H1 (cell line): ENCODE results near the gene GRM8. TPM values are rescaled to one million over a fixed set of nuclear protein-coding genes. Genes with fewer than 3 reads are reported as not detected.

ENCODE experiments used
- CTCF ChIA-PET: fragments of 300-600 bp; sonication (Branson Sonifier 250); formaldehyde crosslinking; loops from one replicate; lab custom pipeline; 2021; ENCODE audit not compliant: partially characterized antibody; lab: Charles Lee
- POLR2A ChIA-PET: fragments of 300-600 bp; sonication (Branson Sonifier 250); formaldehyde crosslinking; loops from one replicate; lab custom pipeline; 2021; ENCODE audit warnings: inconsistent platforms; ENCODE audit not compliant: partially characterized antibody; lab: Charles Lee
- DNase-seq, 2 experiments: peaks; one replicate each; pipeline versions ENCODE4 v3.0.0 to v3.0.0-alpha.2; 2010 to 2022; ENCODE audit warnings: low spot score in 2 of 2, low read depth in 1 of 2, mixed read lengths in 1 of 2
- FAIRE-seq: peaks from 2 replicates; lab custom pipeline; 2011; peaks lifted over from hg19 to GRCh38; lab: Jason Lieb, UNC
- H2AFZ ChIP-seq: 2 replicates; pipeline ENCODE4 v1.8.1; 2012; ENCODE audit warnings: low read length, inconsistent platforms
- H2AK5ac ChIP-seq: 2 replicates; pipeline ENCODE4 v1.6.1; 2013; ENCODE audit warnings: low read depth, low read length
- H2BK120ac ChIP-seq: replicated peaks from 2 replicates; pipeline ENCODE3; 2013; ENCODE audit warnings: low read depth, low read length, inconsistent platforms
- H2BK12ac ChIP-seq: 2 replicates; pipeline ENCODE4 v1.6.1; 2013; ENCODE audit warnings: low read depth, low read length
- H2BK15ac ChIP-seq: 2 replicates; pipeline ENCODE4 v1.6.1; 2013; ENCODE audit warnings: low read length
- H2BK20ac ChIP-seq: 2 replicates; pipeline ENCODE4 v1.6.1; 2013; ENCODE audit warnings: low read length
- H2BK5ac ChIP-seq: 2 replicates; pipeline ENCODE4 v1.6.1; 2013; ENCODE audit warnings: low read depth, low read length
- H3K14ac ChIP-seq: 2 replicates; pipeline ENCODE4 v1.6.1; 2013; ENCODE audit warnings: inconsistent platforms; ENCODE audit not compliant: insufficient read length
- H3K18ac ChIP-seq: 2 replicates; pipeline ENCODE4 v1.6.1; 2013; ENCODE audit warnings: low read length; ENCODE audit errors: extremely low read depth
- H3K23ac ChIP-seq: 2 replicates; pipeline ENCODE4 v1.6.1; 2013; ENCODE audit warnings: inconsistent platforms; ENCODE audit not compliant: insufficient read length
- H3K23me2 ChIP-seq: 2 replicates; pipeline ENCODE4 v1.6.1; 2013; ENCODE audit warnings: low read depth, low read length
- H3K27ac ChIP-seq: 2 replicates; pipeline ENCODE4 v1.6.1; 2011; ENCODE audit warnings: low read depth, low read length, inconsistent platforms
- H3K27me3 ChIP-seq, 4 experiments: replicated peaks in 1 of 4; 1 replicate in 1 of 4; 2 replicates in 3 of 4; pipeline versions ENCODE4 v1.6.1 to v1.8.1; 2011 to 2013; ENCODE audit warnings: low read length in 3 of 4, mild to moderate bottlenecking in 3 of 4, inconsistent platforms in 2 of 4, mixed read lengths in 2 of 4, moderate library complexity in 1 of 4; ENCODE audit not compliant: control insufficient read depth in 3 of 4, insufficient read depth in 3 of 4; ENCODE audit errors: extremely low read depth in 1 of 4
- H3K36me3 ChIP-seq, 4 experiments: 2 replicates each; pipeline versions ENCODE4 v1.6.1 to v1.8.1; 2011 to 2013; ENCODE audit warnings: mild to moderate bottlenecking in 4 of 4, low read length in 3 of 4, moderate library complexity in 2 of 4, control low read depth in 1 of 4, inconsistent platforms in 1 of 4; ENCODE audit not compliant: insufficient read depth in 4 of 4, control insufficient read depth in 2 of 4
- H3K4ac ChIP-seq: replicated peaks from 2 replicates; pipeline ENCODE3; 2013; ENCODE audit warnings: low read length, low read depth, mixed read lengths, inconsistent platforms; ENCODE audit not compliant: insufficient read length
- H3K4me1 ChIP-seq, 4 experiments: replicated peaks in 1 of 4; 1 replicate in 1 of 4; 2 replicates in 3 of 4; pipeline versions ENCODE4 v1.6.1 to v1.8.1; 2011 to 2013; ENCODE audit warnings: low read length in 3 of 4, inconsistent platforms in 2 of 4, mixed read lengths in 1 of 4; ENCODE audit not compliant: insufficient read depth in 4 of 4, control insufficient read depth in 3 of 4
- H3K4me2 ChIP-seq, 2 experiments: 2 replicates each; pipeline versions ENCODE4 v1.6.1 to v1.8.1; 2011 to 2013; ENCODE audit warnings: low read depth in 2 of 2, low read length in 2 of 2, control low read depth in 1 of 2, inconsistent platforms in 1 of 2, mild to moderate bottlenecking in 1 of 2; ENCODE audit not compliant: insufficient read depth in 1 of 2
- H3K4me3 ChIP-seq, 4 experiments: fragments of 200-600, 300-600 bp in 1 of 4; sonication (generic), shearing (Covaris generic), sonication (Bioruptor Twin) in 1 of 4; 2 replicates each; pipeline versions ENCODE4 v1.5.1 to v1.8.1; 2011 to 2016; ENCODE audit warnings: low read length in 4 of 4, low read depth in 3 of 4, control low read depth in 2 of 4, inconsistent platforms in 2 of 4, mild to moderate bottlenecking in 2 of 4, mixed read lengths in 1 of 4, moderate library complexity in 1 of 4; ENCODE audit not compliant: insufficient read depth in 2 of 4; ENCODE audit errors: extremely low read depth in 1 of 4
- H3K56ac ChIP-seq: replicated peaks from 2 replicates; pipeline ENCODE3; 2013; ENCODE audit warnings: low read depth, mild to moderate bottlenecking, mixed read lengths, low read length, inconsistent platforms; ENCODE audit not compliant: insufficient read length
- H3K79me1 ChIP-seq: 2 replicates; pipeline ENCODE4 v1.6.1; 2013; ENCODE audit warnings: low read depth, low read length, control low read depth
- H3K79me2 ChIP-seq, 2 experiments: 2 replicates each; pipeline versions ENCODE4 v1.6.1 to v1.8.1; 2012 to 2013; ENCODE audit warnings: low read length in 2 of 2, mild to moderate bottlenecking in 2 of 2, inconsistent platforms in 1 of 2; ENCODE audit not compliant: insufficient read depth in 2 of 2, control insufficient read depth in 1 of 2
- H3K9ac ChIP-seq, 4 experiments: replicated peaks in 1 of 4; 1 replicate in 1 of 4; 2 replicates in 3 of 4; pipeline versions ENCODE4 v1.6.1 to v1.8.1; 2011 to 2013; ENCODE audit warnings: low read depth in 3 of 4, low read length in 3 of 4, control low read depth in 2 of 4, mild to moderate bottlenecking in 2 of 4, moderate library complexity in 2 of 4, inconsistent platforms in 1 of 4; ENCODE audit errors: extremely low read depth in 1 of 4
- H3K9me3 ChIP-seq, 2 experiments: 2 replicates each; pipeline versions ENCODE4 v1.6.1 to v1.8.1; 2012 to 2013; ENCODE audit warnings: mild to moderate bottlenecking in 2 of 2, moderate library complexity in 2 of 2, control low read depth in 1 of 2, inconsistent platforms in 1 of 2, low read depth in 1 of 2, low read length in 1 of 2, mixed read lengths in 1 of 2; ENCODE audit not compliant: insufficient read depth in 2 of 2
- H4K20me1 ChIP-seq, 2 experiments: replicated peaks in 1 of 2; 2 replicates each; pipeline versions ENCODE3 to v1.8.1; 2011 to 2013; ENCODE audit warnings: inconsistent platforms in 2 of 2, low read length in 2 of 2, mild to moderate bottlenecking in 1 of 2; ENCODE audit not compliant: insufficient read depth in 2 of 2, control insufficient read depth in 1 of 2
- H4K5ac ChIP-seq: 2 replicates; pipeline ENCODE4 v1.6.1; 2013; ENCODE audit warnings: low read length, low read depth, mixed read lengths, inconsistent platforms; ENCODE audit not compliant: insufficient read length
- H4K8ac ChIP-seq: 2 replicates; pipeline ENCODE4 v1.8.0; 2013; ENCODE audit warnings: mild to moderate bottlenecking, moderate library complexity, low read length, inconsistent platforms; ENCODE audit not compliant: insufficient read depth; ENCODE audit errors: extremely low read depth
- H4K91ac ChIP-seq: replicated peaks from 2 replicates; pipeline ENCODE3; 2013; ENCODE audit warnings: low read length, mixed read lengths, inconsistent platforms; ENCODE audit not compliant: insufficient read length
- KDM4A ChIP-seq: IDR thresholded peaks from one replicate; pipeline ENCODE4 v1.7.1; 2012; ENCODE audit warnings: low read depth, mild to moderate bottlenecking, moderate library complexity, low read length, inconsistent platforms; ENCODE audit not compliant: severe bottlenecking
- RNF2 ChIP-seq: fragments of 200-900, 300-1000 bp; sonication (generic); IDR thresholded peaks from 2 replicates; pipeline ENCODE4 v1.7.1; 2016; ENCODE audit warnings: borderline replicate concordance, low read depth, mild to moderate bottlenecking, antibody characterized with exemption, low read length; ENCODE audit not compliant: poor library complexity, severe bottlenecking; ENCODE audit errors: missing control alignments
- WGBS, 2 experiments: shearing (Covaris generic) in 1 of 2; methylation state at CpG; one replicate each; pipeline versions ENCODE4 v1.1.6 to v1.1.7; 2013 to 2015; ENCODE audit warnings: low lambda C conversion rate in 2 of 2, mixed read lengths in 2 of 2, inconsistent platforms in 1 of 2, low coverage in 1 of 2, missing lambda C conversion rate in 1 of 2; ENCODE audit not compliant: insufficient replicate concordance in 2 of 2, insufficient coverage in 1 of 2, insufficient read length in 1 of 2; ENCODE audit errors: extremely low coverage in 1 of 2, missing lambda C conversion rate in 1 of 2; 5-methylcytosine and 5-hydroxymethylcytosine counted together
- polyA plus RNA-seq, 7 experiments: library from polyadenylated mRNA; depleted of rRNA in 3 of 7; stranded (reverse) in 5 of 7; unstranded in 2 of 7; fragments of >200 nt in 5 of 7; fragments of 200-250 nt in 2 of 7; gene quantifications; 1 replicate in 5 of 7; 2 replicates in 1 of 7; 4 replicates in 1 of 7; pipeline versions ENCODE4 v1.2.1 to v1.2.3, GENCODE V29; 2011 to 2013; ENCODE audit warnings: missing spikeins in 2 of 7, mixed read lengths in 2 of 7
- total RNA-seq: library from RNA; stranded (reverse); fragmentation: NEBNext Ultra II Directional; extraction: Animal tissue kit (Norgen Biotek cat#: 25700); gene quantifications from 2 replicates; pipeline ENCODE4 v1.2.1, GENCODE V29; 2021

GRM8 gene
- total and polyA plus RNA-seq, 2 of the 8 experiments (the other 6 are each of a cell fraction or from before 2014, with no cell fraction given): 2.6 to 2.8 TPM

GRCh38 chr7:127151379-127151778 lies 101.4 kb downstream of the GRM8 start:
- no peak for TF ChIP-seq RNF2
- no peak for TF ChIP-seq KDM4A
- Histone ChIP-seq H2BK5ac (no peak overlapping the region), H2BK120ac (no peak overlapping the region), H3K9me3 (no peaks in the 10 kb centered on the region), H3K4me1 (no peaks in the 10 kb centered on the region), H2BK12ac (no peak overlapping the region), H3K56ac (no peak overlapping the region), H4K20me1 (no peaks in the 10 kb centered on the region), H3K36me3 (no peaks in the 10 kb centered on the region), H3K4me2 (no peak overlapping the region), H2BK20ac (no peak overlapping the region), H4K91ac (no peak overlapping the region), H3K4me3 (no peak overlapping the region), H3K18ac (no peak overlapping the region), H2BK15ac (no peak overlapping the region), H4K5ac (no peak overlapping the region), H3K27me3 (peaks cover 0 to 1% (median 0%) of the 10 kb centered on the region in 4 experiments; a peak in 1 of 7 replicates), H3K23me2 (no peaks in the 10 kb centered on the region), H3K23ac (no peak overlapping the region), H4K8ac (no peak overlapping the region), H2AK5ac (no peak overlapping the region), H3K27ac (no peak overlapping the region), H2AFZ (no peak overlapping the region), H3K14ac (no peak overlapping the region), H3K4ac (no peak overlapping the region), H3K79me1 (no peaks in the 10 kb centered on the region), H3K9ac (no peak overlapping the region), H3K79me2 (no peaks in the 10 kb centered on the region)
- ChIA-PET CTCF (interaction anchor here (0.8 to 1.2 kb wide), 6 partner anchors 8 to 363 kb away, joined by 3 to 7 read pairs (median 4); no protein-coding TSS in a partner anchor), POLR2A (no interaction called here)
- DNase-seq (no peak), FAIRE-seq (no peak)
- 87% methylated on average over 8 of the region's 8 CpGs; no CpG with 5 or more reads in 1 of the 2 experiments for WGBS, 2 experiments
